HEK293 (cell line): ENCODE results near the gene NIP7.

Experiments
- BCL11A ChIP-seq: fragments of 450-650 bp; formaldehyde crosslinking; IDR thresholded peaks from 2 replicates; pipeline ENCODE4 v1.5.1; 2016; ENCODE audit warnings: low read depth, missing biosample characterization, missing genetic modification characterization
- KLF9 ChIP-seq: fragments of 450-650 bp; formaldehyde crosslinking; IDR thresholded peaks from 2 replicates; pipeline ENCODE4 v1.5.1; 2016; ENCODE audit warnings: missing biosample characterization, missing genetic modification characterization, low read depth
- MYNN ChIP-seq: fragments of 450-650 bp; formaldehyde crosslinking; IDR thresholded peaks from 2 replicates; pipeline ENCODE4 v1.5.1; 2016; ENCODE audit warnings: missing biosample characterization, missing genetic modification characterization, borderline replicate concordance
- SP2 ChIP-seq: fragments of 450-650 bp; formaldehyde crosslinking; IDR thresholded peaks from 2 replicates; pipeline ENCODE4 v1.5.1; 2016; ENCODE audit warnings: missing biosample characterization, missing genetic modification characterization
- SP3 ChIP-seq: fragments of 450-650 bp; formaldehyde crosslinking; IDR thresholded peaks from 2 replicates; pipeline ENCODE4 v1.5.1; 2016; ENCODE audit warnings: missing biosample characterization, missing genetic modification characterization
- ZBTB1 ChIP-seq: fragments of 450-650 bp; formaldehyde crosslinking; IDR thresholded peaks from 2 replicates; pipeline ENCODE4 v1.5.1; 2016; ENCODE audit warnings: missing biosample characterization, missing genetic modification characterization
- ZNF146 ChIP-seq: fragments of 450-650 bp; formaldehyde crosslinking; IDR thresholded peaks from 2 replicates; pipeline ENCODE4 v1.5.1; 2016; ENCODE audit warnings: missing biosample characterization, missing genetic modification characterization
- ZNF155 ChIP-seq: fragments of 450-650 bp; formaldehyde crosslinking; IDR thresholded peaks from 2 replicates; pipeline ENCODE4 v1.5.1; 2016; ENCODE audit warnings: missing biosample characterization, missing genetic modification characterization
- ZNF174 ChIP-seq: fragments of 450-650 bp; formaldehyde crosslinking; IDR thresholded peaks from 2 replicates; pipeline ENCODE4 v1.5.0; 2017; ENCODE audit warnings: missing biosample characterization, mild to moderate bottlenecking, missing genetic modification characterization
- ZNF2 ChIP-seq: fragments of 450-650 bp; formaldehyde crosslinking; IDR thresholded peaks from 2 replicates; pipeline ENCODE4 v1.5.1; 2016; ENCODE audit warnings: missing biosample characterization, missing genetic modification characterization
- ZNF248 ChIP-seq: fragments of 450-650 bp; formaldehyde crosslinking; IDR thresholded peaks from 2 replicates; pipeline ENCODE4 v1.5.1; 2017; ENCODE audit warnings: missing biosample characterization, missing genetic modification characterization
- ZNF266 ChIP-seq: fragments of 450-650 bp; formaldehyde crosslinking; IDR thresholded peaks from 2 replicates; pipeline ENCODE4 v1.5.1; 2016; ENCODE audit warnings: missing biosample characterization, missing genetic modification characterization, low read depth
- ZNF274 ChIP-seq, 2 experiments: fragments of 200-500 bp in 1 of 2; fragments of 450-650 bp in 1 of 2; sonication (Bioruptor generic) in 1 of 2; formaldehyde crosslinking in 1 of 2; IDR thresholded peaks; 2 replicates each; pipeline versions ENCODE4 v1.5.1 to v1.6.1; 2014 to 2016; ENCODE audit warnings: borderline replicate concordance in 1 of 2, inconsistent platforms in 1 of 2, low read length in 1 of 2, missing biosample characterization in 1 of 2, missing genetic modification characterization in 1 of 2
- ZNF341 ChIP-seq: fragments of 450-650 bp; formaldehyde crosslinking; IDR thresholded peaks from 2 replicates; pipeline ENCODE4; 2016; ENCODE audit warnings: low read depth, missing biosample characterization, missing genetic modification characterization
- ZNF37A ChIP-seq: fragments of 450-650 bp; IDR thresholded peaks from 2 replicates; pipeline ENCODE4 v1.5.1; 2018; ENCODE audit warnings: missing biosample characterization, missing genetic modification characterization
- ZNF423 ChIP-seq: fragments of 450-650 bp; formaldehyde crosslinking; IDR thresholded peaks from 2 replicates; pipeline ENCODE4 v1.5.1; 2016; ENCODE audit warnings: missing biosample characterization, missing genetic modification characterization
- ZNF501 ChIP-seq: fragments of 450-650 bp; formaldehyde crosslinking; IDR thresholded peaks from 2 replicates; pipeline ENCODE4 v1.5.1; 2016; ENCODE audit warnings: missing biosample characterization, missing genetic modification characterization
- ZNF510 ChIP-seq: fragments of 450-650 bp; formaldehyde crosslinking; IDR thresholded peaks from 2 replicates; pipeline ENCODE4 v1.5.1; 2018; ENCODE audit warnings: mild to moderate bottlenecking, missing genetic modification characterization, missing biosample characterization; ENCODE audit not compliant: insufficient replicate concordance
- ZNF555 ChIP-seq: fragments of 450-650 bp; formaldehyde crosslinking; conservative IDR thresholded peaks from 2 replicates; pipeline ENCODE4 v1.5.1; 2017; ENCODE audit warnings: missing biosample characterization, mild to moderate bottlenecking, missing genetic modification characterization, inconsistent platforms
- ZNF610 ChIP-seq: fragments of 450-650 bp; formaldehyde crosslinking; IDR thresholded peaks from 2 replicates; pipeline ENCODE4 v1.5.1; 2016; ENCODE audit warnings: missing biosample characterization, missing genetic modification characterization, borderline replicate concordance
- ZNF623 ChIP-seq: fragments of 450-650 bp; formaldehyde crosslinking; IDR thresholded peaks from 2 replicates; pipeline ENCODE4 v1.5.1; 2016; ENCODE audit warnings: missing biosample characterization, missing genetic modification characterization
- ZNF626 ChIP-seq: fragments of 450-650 bp; sonication (Bioruptor Pico); formaldehyde crosslinking; IDR thresholded peaks from 2 replicates; pipeline ENCODE4 v1.5.1; 2018; ENCODE audit warnings: missing biosample characterization, missing genetic modification characterization, inconsistent platforms
- ZNF664 ChIP-seq: fragments of 450-650 bp; formaldehyde crosslinking; IDR thresholded peaks from 2 replicates; pipeline ENCODE4 v1.5.1; 2016; ENCODE audit warnings: missing biosample characterization, missing genetic modification characterization
- ZSCAN16 ChIP-seq: fragments of 450-650 bp; formaldehyde crosslinking; IDR thresholded peaks from 2 replicates; pipeline ENCODE4 v1.5.1; 2016; ENCODE audit warnings: missing biosample characterization, missing genetic modification characterization
- TF ChIP-seq, protein P1 (sequence below): fragments of 450-650 bp; formaldehyde crosslinking; IDR thresholded peaks from 2 replicates; pipeline ENCODE4 v1.5.1; 2017; ENCODE audit warnings: missing biosample characterization, mild to moderate bottlenecking, missing genetic modification characterization, moderate library complexity
- TF ChIP-seq, protein P2 (sequence below): fragments of 450-650 bp; formaldehyde crosslinking; IDR thresholded peaks from 2 replicates; pipeline ENCODE4 v1.5.1; 2016; ENCODE audit warnings: missing biosample characterization, missing genetic modification characterization
- TF ChIP-seq, protein P3 (sequence below): fragments of 450-650 bp; formaldehyde crosslinking; IDR thresholded peaks from 2 replicates; pipeline ENCODE4 v1.5.1; 2017; ENCODE audit warnings: missing biosample characterization, missing genetic modification characterization
- TF ChIP-seq, protein P4 (sequence below): sonication (generic); formaldehyde crosslinking; IDR thresholded peaks from 2 replicates; pipeline ENCODE4 v1.8.1; 2022; ENCODE audit warnings: mild to moderate bottlenecking, moderate library complexity, missing genetic modification reagents
- TF ChIP-seq, protein P5 (sequence below): fragments of 450-650 bp; formaldehyde crosslinking; IDR thresholded peaks from 2 replicates; pipeline ENCODE4 v1.5.1; 2016; ENCODE audit warnings: missing biosample characterization, missing genetic modification characterization

Gene NIP7

DNA sequence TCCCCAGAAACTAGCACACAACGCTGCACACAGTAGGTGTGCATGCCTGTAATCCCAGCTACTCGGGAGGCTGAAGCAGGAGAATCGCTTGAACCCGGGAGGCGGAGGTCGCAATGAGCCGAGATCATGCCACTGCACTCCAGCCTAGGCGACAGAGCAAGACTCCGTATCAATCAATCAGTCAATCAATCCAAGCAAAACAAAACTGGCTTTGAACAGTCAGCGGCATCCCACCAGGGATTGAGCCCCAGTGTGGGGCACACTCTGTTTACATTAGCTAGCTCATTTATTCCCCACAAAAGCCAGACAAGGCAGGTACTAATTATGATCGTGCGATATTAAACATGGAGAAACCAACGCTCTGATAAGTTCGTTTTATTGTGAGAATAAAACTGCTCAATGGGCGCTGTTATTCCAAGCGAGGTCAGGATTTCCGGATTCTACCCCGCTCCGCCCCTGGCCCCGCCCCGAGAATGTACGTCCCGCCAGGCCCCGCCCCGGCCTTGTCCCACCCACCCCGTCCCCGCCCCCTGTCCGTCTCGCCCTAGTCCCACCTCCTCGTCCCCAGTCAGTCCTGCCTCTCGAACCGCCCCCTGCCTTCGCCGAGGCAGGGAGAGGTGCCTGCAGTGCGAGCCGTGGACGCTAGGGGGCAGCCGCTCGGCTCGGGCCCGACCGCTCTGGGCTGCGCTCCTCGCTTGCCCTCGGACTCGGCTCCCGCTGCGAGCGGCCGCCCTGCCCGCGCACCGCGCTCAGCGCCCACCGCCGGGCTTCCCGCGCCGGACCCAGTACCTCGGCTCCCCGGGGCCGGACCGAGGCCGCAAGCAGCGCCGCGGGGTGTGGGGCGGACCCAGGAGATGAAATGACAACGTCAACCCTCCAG, 28.7 kb upstream of the NIP7 start, which contains the start of gene VPS4A (continued):
- TF ChIP-seq ZNF155 (no peak), ZNF510 (tag by site-specific recombination) (no peak), ZNF423 (no peak), ZSCAN16 (tag by site-specific recombination) (0 out of 2 replicates have a peak, but pooled peaks have one; percentile 50), KLF9 (tag by site-specific recombination) (peak; percentile 52; the same call in 1 of the 2 replicates), ZNF266 (tag by site-specific recombination) (no peak), ZNF174 (tag by site-specific recombination) (peak; percentile 67; the same call in 1 of the 2 replicates), MYNN (no peak), ZNF626 (peak; percentile 92), ZNF2 (tag by site-specific recombination) (no peak), ZNF555 (tag by site-specific recombination) (no peak), ZNF341 (tag by site-specific recombination) (no peak), ZNF623 (tag by site-specific recombination) (no peak), ZNF248 (tag by site-specific recombination) (no peak), ZBTB1 (tag by site-specific recombination) (no peak), ZNF501 (no peak), ZNF664 (tag by site-specific recombination) (no peak), SP3 (tag by site-specific recombination) (peak; percentile 70), ZNF146 (tag by site-specific recombination) (no peak), SP2 (tag by site-specific recombination) (peak; percentile 79), ZNF274 (IDR thresholded peaks at IDR 0.05; ENCODE audit: low read length) (no peak), ZNF274 (tag by site-specific recombination; IDR thresholded peaks at IDR 0.05; ENCODE audit: borderline replicate concordance) (no peak), BCL11A (no peak), ZNF610 (no peak), ZNF37A (tag by site-specific recombination) (no peak)
- TF ChIP-seq, protein P1, sequence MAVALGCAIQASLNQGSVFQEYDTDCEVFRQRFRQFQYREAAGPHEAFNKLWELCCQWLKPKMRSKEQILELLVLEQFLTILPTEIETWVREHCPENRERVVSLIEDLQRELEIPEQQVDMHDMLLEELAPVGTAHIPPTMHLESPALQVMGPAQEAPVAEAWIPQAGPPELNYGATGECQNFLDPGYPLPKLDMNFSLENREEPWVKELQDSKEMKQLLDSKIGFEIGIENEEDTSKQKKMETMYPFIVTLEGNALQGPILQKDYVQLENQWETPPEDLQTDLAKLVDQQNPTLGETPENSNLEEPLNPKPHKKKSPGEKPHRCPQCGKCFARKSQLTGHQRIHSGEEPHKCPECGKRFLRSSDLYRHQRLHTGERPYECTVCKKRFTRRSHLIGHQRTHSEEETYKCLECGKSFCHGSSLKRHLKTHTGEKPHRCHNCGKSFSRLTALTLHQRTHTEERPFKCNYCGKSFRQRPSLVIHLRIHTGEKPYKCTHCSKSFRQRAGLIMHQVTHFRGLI (tag by site-specific recombination) = no peak
- TF ChIP-seq, protein P2, sequence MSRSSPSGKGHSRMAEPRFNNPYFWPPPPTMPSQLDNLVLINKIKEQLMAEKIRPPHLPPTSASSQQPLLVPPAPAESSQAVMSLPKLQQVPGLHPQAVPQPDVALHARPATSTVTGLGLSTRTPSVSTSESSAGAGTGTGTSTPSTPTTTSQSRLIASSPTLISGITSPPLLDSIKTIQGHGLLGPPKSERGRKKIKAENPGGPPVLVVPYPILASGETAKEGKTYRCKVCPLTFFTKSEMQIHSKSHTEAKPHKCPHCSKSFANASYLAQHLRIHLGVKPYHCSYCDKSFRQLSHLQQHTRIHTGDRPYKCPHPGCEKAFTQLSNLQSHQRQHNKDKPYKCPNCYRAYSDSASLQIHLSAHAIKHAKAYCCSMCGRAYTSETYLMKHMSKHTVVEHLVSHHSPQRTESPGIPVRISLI = no peak
- TF ChIP-seq, protein P3, sequence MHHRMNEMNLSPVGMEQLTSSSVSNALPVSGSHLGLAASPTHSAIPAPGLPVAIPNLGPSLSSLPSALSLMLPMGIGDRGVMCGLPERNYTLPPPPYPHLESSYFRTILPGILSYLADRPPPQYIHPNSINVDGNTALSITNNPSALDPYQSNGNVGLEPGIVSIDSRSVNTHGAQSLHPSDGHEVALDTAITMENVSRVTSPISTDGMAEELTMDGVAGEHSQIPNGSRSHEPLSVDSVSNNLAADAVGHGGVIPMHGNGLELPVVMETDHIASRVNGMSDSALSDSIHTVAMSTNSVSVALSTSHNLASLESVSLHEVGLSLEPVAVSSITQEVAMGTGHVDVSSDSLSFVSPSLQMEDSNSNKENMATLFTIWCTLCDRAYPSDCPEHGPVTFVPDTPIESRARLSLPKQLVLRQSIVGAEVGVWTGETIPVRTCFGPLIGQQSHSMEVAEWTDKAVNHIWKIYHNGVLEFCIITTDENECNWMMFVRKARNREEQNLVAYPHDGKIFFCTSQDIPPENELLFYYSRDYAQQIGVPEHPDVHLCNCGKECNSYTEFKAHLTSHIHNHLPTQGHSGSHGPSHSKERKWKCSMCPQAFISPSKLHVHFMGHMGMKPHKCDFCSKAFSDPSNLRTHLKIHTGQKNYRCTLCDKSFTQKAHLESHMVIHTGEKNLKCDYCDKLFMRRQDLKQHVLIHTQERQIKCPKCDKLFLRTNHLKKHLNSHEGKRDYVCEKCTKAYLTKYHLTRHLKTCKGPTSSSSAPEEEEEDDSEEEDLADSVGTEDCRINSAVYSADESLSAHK = no peak
- TF ChIP-seq, protein P4, sequence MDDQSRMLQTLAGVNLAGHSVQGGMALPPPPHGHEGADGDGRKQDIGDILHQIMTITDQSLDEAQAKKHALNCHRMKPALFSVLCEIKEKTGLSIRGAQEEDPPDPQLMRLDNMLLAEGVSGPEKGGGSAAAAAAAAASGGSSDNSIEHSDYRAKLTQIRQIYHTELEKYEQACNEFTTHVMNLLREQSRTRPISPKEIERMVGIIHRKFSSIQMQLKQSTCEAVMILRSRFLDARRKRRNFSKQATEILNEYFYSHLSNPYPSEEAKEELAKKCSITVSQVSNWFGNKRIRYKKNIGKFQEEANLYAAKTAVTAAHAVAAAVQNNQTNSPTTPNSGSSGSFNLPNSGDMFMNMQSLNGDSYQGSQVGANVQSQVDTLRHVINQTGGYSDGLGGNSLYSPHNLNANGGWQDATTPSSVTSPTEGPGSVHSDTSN (CRISPR knock-in tag) = peak; percentile 84
- TF ChIP-seq, protein P5, sequence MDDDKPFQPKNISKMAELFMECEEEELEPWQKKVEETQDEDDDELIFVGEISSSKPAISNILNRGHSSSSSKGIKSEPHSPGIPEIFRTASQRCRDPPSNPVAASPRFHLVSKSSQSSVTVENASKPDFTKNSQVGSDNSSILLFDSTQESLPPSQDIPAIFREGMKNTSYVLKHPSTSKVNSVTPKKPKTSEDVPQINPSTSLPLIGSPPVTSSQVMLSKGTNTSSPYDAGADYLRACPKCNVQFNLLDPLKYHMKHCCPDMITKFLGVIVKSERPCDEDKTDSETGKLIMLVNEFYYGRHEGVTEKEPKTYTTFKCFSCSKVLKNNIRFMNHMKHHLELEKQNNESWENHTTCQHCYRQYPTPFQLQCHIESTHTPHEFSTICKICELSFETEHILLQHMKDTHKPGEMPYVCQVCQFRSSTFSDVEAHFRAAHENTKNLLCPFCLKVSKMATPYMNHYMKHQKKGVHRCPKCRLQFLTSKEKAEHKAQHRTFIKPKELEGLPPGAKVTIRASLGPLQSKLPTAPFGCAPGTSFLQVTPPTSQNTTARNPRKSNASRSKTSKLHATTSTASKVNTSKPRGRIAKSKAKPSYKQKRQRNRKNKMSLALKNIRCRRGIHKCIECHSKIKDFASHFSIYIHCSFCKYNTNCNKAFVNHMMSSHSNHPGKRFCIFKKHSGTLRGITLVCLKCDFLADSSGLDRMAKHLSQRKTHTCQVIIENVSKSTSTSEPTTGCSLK (tag by site-specific recombination) = no peak
